ENCODE data around the gene CYFIP1.

Gene CYFIP1

GRCh38 chr15:22827125-22827524 lies 153.0 kb downstream of the CYFIP1 start:
- no peak for DNase-seq (ENCODE audit: extremely low read depth in 1 of 2, low read depth in 1 of 2)

DNA sequence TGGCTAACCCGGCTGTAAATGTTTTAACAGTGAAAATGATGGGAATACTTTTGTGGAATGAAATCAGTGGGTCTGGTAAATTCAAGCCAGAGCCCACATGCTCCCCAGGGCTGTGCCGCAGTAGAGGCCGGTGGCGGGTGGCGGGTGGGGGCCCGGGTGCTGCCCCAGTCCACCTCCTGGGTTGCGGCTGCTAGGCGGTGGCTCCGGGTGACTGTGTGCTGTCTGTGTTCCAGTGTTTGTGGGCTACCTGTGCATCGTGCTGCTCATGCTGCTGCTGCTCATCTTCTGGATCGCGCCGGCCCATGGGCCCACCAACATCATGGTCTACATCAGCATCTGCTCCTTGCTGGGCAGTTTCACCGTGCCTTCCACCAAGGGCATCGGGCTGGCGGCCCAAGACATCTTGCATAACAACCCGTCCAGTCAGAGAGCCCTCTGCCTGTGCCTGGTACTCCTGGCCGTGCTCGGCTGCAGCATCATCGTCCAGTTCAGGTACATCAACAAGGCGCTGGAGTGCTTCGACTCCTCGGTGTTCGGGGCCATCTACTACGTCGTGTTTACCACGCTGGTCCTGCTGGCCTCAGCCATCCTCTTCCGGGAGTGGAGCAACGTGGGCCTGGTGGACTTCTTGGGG lies 156.6 kb downstream of the CYFIP1 start:
- DNase-seq (ENCODE audit: extremely low read depth in 1 of 2, low read depth in 1 of 2): no peak

DNA sequence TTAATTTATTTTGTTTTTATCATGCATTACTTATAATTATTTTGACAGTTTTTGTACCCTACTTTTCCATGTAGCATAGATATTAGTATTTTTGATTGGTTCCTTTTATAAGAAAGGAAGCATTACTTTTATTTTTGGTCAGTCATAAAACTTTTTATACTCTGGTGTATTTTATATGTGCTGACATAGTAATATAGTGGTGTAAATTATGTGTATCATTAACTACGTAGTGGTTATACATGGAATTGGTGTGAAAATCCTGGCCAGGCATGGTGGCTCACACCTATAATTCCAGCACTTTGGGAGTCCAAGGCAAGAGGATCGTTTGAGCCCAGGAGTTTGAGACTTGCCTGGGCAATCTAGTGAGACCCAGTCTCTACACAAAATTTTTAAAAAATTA lies 160.5 kb downstream of the CYFIP1 start:
- DNase-seq (ENCODE audit: extremely low read depth in 1 of 2, low read depth in 1 of 2): no peak
